Neural cell (in vitro differentiated cells): ENCODE measurements around the gene GAS2L3. TPM values are rescaled to one million over a fixed set of nuclear protein-coding genes. Genes with fewer than 3 reads are reported as not detected.

Experiments used
- H2AFZ ChIP-seq: fragments of 200-600, 300-800 bp; sonication (generic), shearing (Covaris generic); 2 replicates; pipeline ENCODE4 v1.6.0; 2014; ENCODE audit warnings: low read depth, mild to moderate bottlenecking, antibody characterized with exemption, low read length, moderate library complexity
- H3F3A ChIP-seq: fragments of 200-600 bp; shearing (Covaris generic); 2 replicates; pipeline ENCODE4 v1.6.1; 2016; ENCODE audit warnings: mild to moderate bottlenecking, moderate library complexity, mixed read lengths, antibody characterized with exemption, low read length; ENCODE audit not compliant: insufficient read depth, poor library complexity, severe bottlenecking
- H3K27ac ChIP-seq: fragments of 200-600, 300-800 bp; sonication (generic), shearing (Covaris generic); 2 replicates; pipeline ENCODE4 v1.5.1; 2014; ENCODE audit warnings: mild to moderate bottlenecking, low read length, moderate library complexity
- H3K27me3 ChIP-seq: fragments of 300-800, 200-600 bp; sonication (generic), shearing (Covaris generic); 2 replicates; pipeline ENCODE4 v1.6.0; 2014; ENCODE audit warnings: mild to moderate bottlenecking, low read depth, low read length, moderate library complexity; ENCODE audit not compliant: insufficient read depth
- H3K36me3 ChIP-seq: fragments of 300-800, 200-600 bp; sonication (generic), shearing (Covaris generic); 2 replicates; pipeline ENCODE4 v1.5.1; 2014; ENCODE audit warnings: mild to moderate bottlenecking, antibody characterized with exemption, low read length, moderate library complexity; ENCODE audit not compliant: insufficient read depth
- H3K4me2 ChIP-seq: fragments of 300-800, 200-600 bp; sonication (generic), shearing (Covaris generic); 2 replicates; pipeline ENCODE4 v1.6.0; 2014; ENCODE audit warnings: mild to moderate bottlenecking, low read length
- H3K4me3 ChIP-seq: fragments of 300-800, 200-600 bp; sonication (generic), shearing (Covaris generic); 2 replicates; pipeline ENCODE4 v1.5.1; 2014; ENCODE audit warnings: mild to moderate bottlenecking, low read length, moderate library complexity
- H3K79me2 ChIP-seq: fragments of 200-600 bp; shearing (Covaris generic); replicated peaks from 2 replicates; pipeline ENCODE4 v1.6.0; 2014; ENCODE audit warnings: mild to moderate bottlenecking, low read length, moderate library complexity; ENCODE audit not compliant: insufficient read depth
- H3K9ac ChIP-seq: fragments of 300-800, 200-600 bp; sonication (generic), shearing (Covaris generic); 2 replicates; pipeline ENCODE4 v1.6.1; 2016; ENCODE audit warnings: mild to moderate bottlenecking, low read length, mixed read lengths
- H3K9me2 ChIP-seq: fragments of 200-600 bp; shearing (Covaris generic); 2 replicates; pipeline ENCODE4 v1.6.1; 2016; ENCODE audit warnings: mild to moderate bottlenecking, low read length, mixed read lengths; ENCODE audit not compliant: insufficient read depth
- H3K9me3 ChIP-seq: fragments of 200-600, 300-800 bp; sonication (generic), shearing (Covaris generic); 2 replicates; pipeline ENCODE4 v1.6.1; 2016; ENCODE audit warnings: mild to moderate bottlenecking, mixed run types, low read length, moderate library complexity, mixed read lengths
- H4K20me1 ChIP-seq: fragments of 200-600 bp; shearing (Covaris generic); 2 replicates; pipeline ENCODE4 v1.6.1; 2016; ENCODE audit warnings: mild to moderate bottlenecking, mixed run types; ENCODE audit not compliant: insufficient read depth
- EP300 ChIP-seq: fragments of 450-650 bp; conservative IDR thresholded peaks from 2 replicates; pipeline ENCODE4 v1.6.1; 2014; ENCODE audit warnings: antibody characterized with exemption, mild to moderate bottlenecking, moderate library complexity; ENCODE audit not compliant: poor library complexity, severe bottlenecking
- EZH2 ChIP-seq: fragments of 200-600, 300-800 bp; shearing (Covaris generic), sonication (generic); IDR thresholded peaks from 2 replicates; pipeline ENCODE4 v1.6.1; 2014; ENCODE audit warnings: antibody characterized with exemption, low read length, borderline replicate concordance, mild to moderate bottlenecking; ENCODE audit not compliant: insufficient read depth, poor library complexity, severe bottlenecking
- MXI1 ChIP-seq: fragments of 450-650 bp; conservative IDR thresholded peaks from 2 replicates; pipeline ENCODE4 v1.6.1; 2014; ENCODE audit warnings: antibody characterized with exemption, mild to moderate bottlenecking; ENCODE audit not compliant: poor library complexity, severe bottlenecking
- POLR2AphosphoS5 ChIP-seq: IDR thresholded peaks from 2 replicates; pipeline ENCODE4 v1.6.1; 2012
- RAD21 ChIP-seq: fragments of 450-650 bp; conservative IDR thresholded peaks from 2 replicates; pipeline ENCODE4 v1.6.1; 2014; ENCODE audit warnings: antibody characterized with exemption, mild to moderate bottlenecking, moderate library complexity
- SMC3 ChIP-seq: fragments of 450-650 bp; conservative IDR thresholded peaks from 2 replicates; pipeline ENCODE4 v1.6.1; 2014; ENCODE audit warnings: antibody characterized with exemption, mild to moderate bottlenecking, moderate library complexity; ENCODE audit not compliant: poor library complexity
- TAF1 ChIP-seq: IDR thresholded peaks from 2 replicates; pipeline ENCODE4 v1.6.1; 2012; ENCODE audit warnings: low read depth
- polyA plus RNA-seq: library from polyadenylated mRNA; depleted of rRNA; stranded (reverse); fragments of >200 nt; gene quantifications from 2 replicates; pipeline ENCODE4 v1.2.3, GENCODE V29; 2014
- TF ChIP-seq, protein P1 (sequence below): fragments of 450-650 bp; IDR thresholded peaks from 2 replicates; pipeline ENCODE4 v1.5.1; 2014; ENCODE audit warnings: antibody characterized with exemption, mild to moderate bottlenecking, moderate library complexity; ENCODE audit not compliant: poor library complexity, severe bottlenecking
- TF ChIP-seq, protein P2 (sequence below): IDR thresholded peaks from 2 replicates; pipeline ENCODE4 v1.6.1; 2012; ENCODE audit warnings: borderline replicate concordance

The GAS2L3 gene
- polyA plus RNA-seq, 1 donor from 2014 or later = 0.67 TPM

DNA sequence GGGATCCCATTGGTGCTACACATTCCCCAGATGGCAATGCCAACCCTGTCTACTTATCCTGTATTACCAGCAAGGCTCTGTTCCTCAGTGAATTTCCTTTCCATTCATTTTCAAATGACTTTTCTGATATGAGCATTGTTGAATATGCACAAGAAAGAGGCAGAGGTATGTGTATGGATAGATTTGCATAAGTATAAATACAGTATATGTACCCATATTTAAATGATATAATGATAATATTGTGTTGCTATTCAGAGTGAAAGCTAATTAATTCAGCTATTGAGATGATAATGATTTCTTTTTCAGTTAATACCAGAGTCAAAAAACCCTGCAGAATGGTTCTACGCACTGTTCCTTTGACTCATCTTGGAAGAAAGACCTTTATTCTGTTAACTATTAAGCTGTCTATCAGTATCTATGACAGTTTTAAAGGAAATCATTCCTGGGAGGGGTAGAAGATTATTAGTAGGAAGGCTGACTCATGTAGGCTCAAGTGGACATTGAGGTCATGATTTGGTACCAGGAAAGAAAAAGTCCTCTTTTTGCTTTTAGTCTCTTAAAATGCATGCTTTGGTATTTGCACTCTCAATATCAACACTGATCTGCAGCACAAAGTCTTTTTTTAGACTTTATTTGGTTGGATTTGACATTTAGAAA, 44.9 kb upstream of the GAS2L3 start:
- H3K9me3 ChIP-seq = no peaks in the 10 kb centered on the region
- no peaks in the 10 kb centered on the region for H3K27me3 ChIP-seq

DNA sequence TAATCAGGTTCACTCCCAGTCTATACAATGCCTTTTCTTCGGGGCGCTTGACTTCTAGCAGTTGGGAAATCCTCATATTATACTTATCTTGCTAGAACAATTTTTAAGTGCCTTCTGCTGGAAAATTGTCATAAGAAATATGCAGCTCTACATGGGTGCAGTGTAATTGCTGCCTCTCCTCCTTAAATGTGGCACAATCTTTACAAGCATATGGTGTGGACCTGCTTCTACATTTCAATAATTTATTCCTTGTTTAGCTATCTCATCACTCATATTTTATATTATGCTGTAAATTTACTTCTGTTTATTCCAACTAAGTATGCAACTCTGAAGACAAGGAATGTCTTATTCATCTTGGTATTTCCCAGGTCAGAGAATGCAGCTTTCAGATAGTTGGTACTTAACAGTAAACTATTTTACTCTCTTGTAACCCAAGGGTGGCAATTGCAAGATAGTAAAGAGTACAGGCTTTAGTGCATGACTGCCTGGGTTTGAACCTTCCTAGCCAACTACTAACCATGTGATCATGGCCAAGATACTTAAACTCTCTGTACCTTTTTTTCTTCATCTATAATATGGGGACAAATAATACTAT, 43.6 kb upstream of the GAS2L3 start:
- Histone ChIP-seq H3K9me3 (no peaks in the 10 kb centered on the region), H3F3A (no peaks in the 10 kb centered on the region), H3K79me2 (no peaks in the 10 kb centered on the region), H3K4me2 (no peak overlapping the region), H4K20me1 (no peaks in the 10 kb centered on the region), H3K9me2 (no peaks in the 10 kb centered on the region), H3K36me3 (no peaks in the 10 kb centered on the region), H3K27me3 (no peaks in the 10 kb centered on the region), H3K4me3 (no peak overlapping the region), H3K9ac (no peak overlapping the region), H3K27ac (no peak overlapping the region), H2AFZ (no peak overlapping the region)
- no peak for TF ChIP-seq POLR2AphosphoS5
- TF ChIP-seq EP300 = no peak
- no peak for TF ChIP-seq TAF1
- no peak for TF ChIP-seq MXI1
- TF ChIP-seq, protein P1, sequence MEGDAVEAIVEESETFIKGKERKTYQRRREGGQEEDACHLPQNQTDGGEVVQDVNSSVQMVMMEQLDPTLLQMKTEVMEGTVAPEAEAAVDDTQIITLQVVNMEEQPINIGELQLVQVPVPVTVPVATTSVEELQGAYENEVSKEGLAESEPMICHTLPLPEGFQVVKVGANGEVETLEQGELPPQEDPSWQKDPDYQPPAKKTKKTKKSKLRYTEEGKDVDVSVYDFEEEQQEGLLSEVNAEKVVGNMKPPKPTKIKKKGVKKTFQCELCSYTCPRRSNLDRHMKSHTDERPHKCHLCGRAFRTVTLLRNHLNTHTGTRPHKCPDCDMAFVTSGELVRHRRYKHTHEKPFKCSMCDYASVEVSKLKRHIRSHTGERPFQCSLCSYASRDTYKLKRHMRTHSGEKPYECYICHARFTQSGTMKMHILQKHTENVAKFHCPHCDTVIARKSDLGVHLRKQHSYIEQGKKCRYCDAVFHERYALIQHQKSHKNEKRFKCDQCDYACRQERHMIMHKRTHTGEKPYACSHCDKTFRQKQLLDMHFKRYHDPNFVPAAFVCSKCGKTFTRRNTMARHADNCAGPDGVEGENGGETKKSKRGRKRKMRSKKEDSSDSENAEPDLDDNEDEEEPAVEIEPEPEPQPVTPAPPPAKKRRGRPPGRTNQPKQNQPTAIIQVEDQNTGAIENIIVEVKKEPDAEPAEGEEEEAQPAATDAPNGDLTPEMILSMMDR = no peak
- TF ChIP-seq, protein P2, sequence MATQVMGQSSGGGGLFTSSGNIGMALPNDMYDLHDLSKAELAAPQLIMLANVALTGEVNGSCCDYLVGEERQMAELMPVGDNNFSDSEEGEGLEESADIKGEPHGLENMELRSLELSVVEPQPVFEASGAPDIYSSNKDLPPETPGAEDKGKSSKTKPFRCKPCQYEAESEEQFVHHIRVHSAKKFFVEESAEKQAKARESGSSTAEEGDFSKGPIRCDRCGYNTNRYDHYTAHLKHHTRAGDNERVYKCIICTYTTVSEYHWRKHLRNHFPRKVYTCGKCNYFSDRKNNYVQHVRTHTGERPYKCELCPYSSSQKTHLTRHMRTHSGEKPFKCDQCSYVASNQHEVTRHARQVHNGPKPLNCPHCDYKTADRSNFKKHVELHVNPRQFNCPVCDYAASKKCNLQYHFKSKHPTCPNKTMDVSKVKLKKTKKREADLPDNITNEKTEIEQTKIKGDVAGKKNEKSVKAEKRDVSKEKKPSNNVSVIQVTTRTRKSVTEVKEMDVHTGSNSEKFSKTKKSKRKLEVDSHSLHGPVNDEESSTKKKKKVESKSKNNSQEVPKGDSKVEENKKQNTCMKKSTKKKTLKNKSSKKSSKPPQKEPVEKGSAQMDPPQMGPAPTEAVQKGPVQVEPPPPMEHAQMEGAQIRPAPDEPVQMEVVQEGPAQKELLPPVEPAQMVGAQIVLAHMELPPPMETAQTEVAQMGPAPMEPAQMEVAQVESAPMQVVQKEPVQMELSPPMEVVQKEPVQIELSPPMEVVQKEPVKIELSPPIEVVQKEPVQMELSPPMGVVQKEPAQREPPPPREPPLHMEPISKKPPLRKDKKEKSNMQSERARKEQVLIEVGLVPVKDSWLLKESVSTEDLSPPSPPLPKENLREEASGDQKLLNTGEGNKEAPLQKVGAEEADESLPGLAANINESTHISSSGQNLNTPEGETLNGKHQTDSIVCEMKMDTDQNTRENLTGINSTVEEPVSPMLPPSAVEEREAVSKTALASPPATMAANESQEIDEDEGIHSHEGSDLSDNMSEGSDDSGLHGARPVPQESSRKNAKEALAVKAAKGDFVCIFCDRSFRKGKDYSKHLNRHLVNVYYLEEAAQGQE = no peak
- TF ChIP-seq EZH2 = no peak
- TF ChIP-seq RAD21 = no peak
- TF ChIP-seq SMC3 = no peak

More for the DNA sequence above, 44.9 kb upstream of the GAS2L3 start:
- Histone ChIP-seq H3K4me2 (no peak overlapping the region), H3F3A (no peaks in the 10 kb centered on the region), H3K9me2 (no peaks in the 10 kb centered on the region), H3K9ac (no peak overlapping the region), H3K4me3 (no peak overlapping the region), H2AFZ (no peak overlapping the region), H3K79me2 (no peaks in the 10 kb centered on the region), H3K36me3 (no peaks in the 10 kb centered on the region), H4K20me1 (no peaks in the 10 kb centered on the region), H3K27ac (no peak overlapping the region)
- no peak for TF ChIP-seq TAF1
- TF ChIP-seq EZH2 = no peak
- TF ChIP-seq, protein P2 = no peak
- no peak for TF ChIP-seq POLR2AphosphoS5
- no peak for TF ChIP-seq RAD21
- no peak for TF ChIP-seq MXI1
- TF ChIP-seq, protein P1 = no peak
- TF ChIP-seq SMC3 = no peak
- TF ChIP-seq EP300 = no peak
